ENCODE measurements around the gene PDSS2.
A peak's percentile ranks its signal among the peaks of the same experiment; 100 is the strongest.

The PDSS2 gene

DNA sequence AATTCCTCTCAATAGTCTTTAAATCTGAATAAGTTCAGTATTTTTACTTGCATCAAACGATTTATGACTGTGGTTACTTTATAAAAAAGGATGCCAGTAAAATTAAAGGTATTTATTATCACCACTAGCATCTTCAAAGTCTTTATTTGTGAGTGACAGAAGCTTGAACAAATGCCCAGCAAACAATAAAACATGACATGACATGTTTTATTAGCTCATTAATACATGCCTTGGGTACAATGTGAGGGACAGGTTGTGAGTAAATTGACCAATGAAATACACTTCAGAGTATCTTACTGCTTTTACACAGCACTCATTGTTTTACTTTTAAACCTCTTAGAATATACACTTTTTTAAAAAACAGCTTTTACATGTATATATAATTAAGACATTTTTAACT, 230.6 kb downstream of the PDSS2 start:
- no peak overlapping the region for H3K27ac Mint-ChIP-seq
- H3K27me3 Mint-ChIP-seq (ENCODE audit: low read depth, poor library complexity) = no peaks in the 10 kb centered on the region
- no peaks in the 10 kb centered on the region for H3K9me3 Mint-ChIP-seq
- TF ChIP-seq CTCF (IDR thresholded peaks at IDR 0.05) = no peak
- DNase-seq = no peak
- peaks cover 10% of the 10 kb centered on the region for H3K36me3 Mint-ChIP-seq (ENCODE audit: low read depth)
- H3K4me3 Mint-ChIP-seq = no peak overlapping the region
- peaks cover 12% of the 10 kb centered on the region for H3K4me1 Mint-ChIP-seq

DNA sequence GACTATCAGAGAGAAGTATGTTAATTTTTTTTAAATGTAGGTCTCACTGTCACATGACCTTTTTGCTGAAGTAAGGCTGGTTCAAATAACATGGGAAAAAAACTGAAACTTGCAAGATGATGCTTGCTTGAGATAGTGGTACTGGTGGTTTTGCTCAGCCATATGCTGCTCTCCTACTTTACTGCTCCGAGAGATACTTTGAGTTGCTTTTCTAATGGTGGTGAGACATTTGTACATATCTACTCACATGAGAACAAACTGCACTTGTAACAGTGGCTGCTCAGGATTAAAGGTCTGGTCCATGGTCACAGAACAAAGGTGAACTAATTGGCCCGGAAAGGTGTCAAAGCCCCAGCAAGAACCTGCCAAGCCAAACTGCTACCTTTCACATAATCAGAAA, 237.8 kb downstream of the PDSS2 start:
- no peak for DNase-seq
- Mint-ChIP-seq H3K9me3 (no peaks in the 10 kb centered on the region), H3K4me1 (peaks cover 24% of the 10 kb centered on the region), H3K4me3 (no peak overlapping the region), H3K27ac (no peak overlapping the region), H3K36me3 (ENCODE audit: low read depth) (peaks cover 5% of the 10 kb centered on the region), H3K27me3 (ENCODE audit: low read depth, poor library complexity) (no peaks in the 10 kb centered on the region)
- TF ChIP-seq CTCF (IDR thresholded peaks at IDR 0.05) = no peak

- Mint-ChIP-seq H3K27ac (no peak overlapping the region), H3K4me1 (peaks cover 22% of the 10 kb centered on the region), H3K27me3 (ENCODE audit: low read depth, poor library complexity) (no peaks in the 10 kb centered on the region), H3K36me3 (ENCODE audit: low read depth) (no peaks in the 10 kb centered on the region), H3K4me3 (no peak overlapping the region), H3K9me3 (no peaks in the 10 kb centered on the region)
- DNase-seq = no peak
- TF ChIP-seq CTCF (IDR thresholded peaks at IDR 0.05) = no peak
Measured at GRCh38 chr6:107219851-107220250, 239.5 kb downstream of the PDSS2 start.

GRCh38 chr6:107218142-107218541, 241.2 kb downstream of the PDSS2 start:
- Mint-ChIP-seq H3K4me1 (peaks cover 17% of the 10 kb centered on the region), H3K36me3 (ENCODE audit: low read depth) (no peaks in the 10 kb centered on the region), H3K4me3 (no peak overlapping the region), H3K27me3 (ENCODE audit: low read depth, poor library complexity) (no peaks in the 10 kb centered on the region), H3K27ac (no peak overlapping the region), H3K9me3 (no peaks in the 10 kb centered on the region)
- no peak for DNase-seq
- TF ChIP-seq CTCF (IDR thresholded peaks at IDR 0.05) = no peak

DNA sequence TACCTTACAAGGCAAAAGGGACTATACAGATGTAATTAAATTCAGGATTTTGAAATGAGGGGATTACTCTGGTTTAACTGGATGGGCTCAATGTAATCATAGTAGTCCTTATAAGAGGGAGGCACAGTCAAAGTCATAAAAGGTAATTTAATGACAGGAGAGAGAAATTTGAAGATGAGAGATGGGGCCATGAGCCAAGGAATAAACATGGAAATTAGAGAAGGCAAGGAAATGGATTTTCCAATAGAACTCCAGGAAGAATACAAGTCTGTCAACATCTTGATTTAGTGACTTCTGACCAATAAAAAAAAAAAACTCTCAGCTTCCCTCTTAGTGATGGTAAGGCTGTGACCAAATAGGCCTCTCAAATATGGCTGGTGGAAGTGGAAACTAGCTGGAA, 242.1 kb downstream of the PDSS2 start:
- Mint-ChIP-seq H3K36me3 (ENCODE audit: low read depth) (no peaks in the 10 kb centered on the region), H3K27me3 (ENCODE audit: low read depth, poor library complexity) (no peaks in the 10 kb centered on the region), H3K4me1 (peaks cover 17% of the 10 kb centered on the region), H3K4me3 (no peak overlapping the region), H3K27ac (peak overlapping the region; percentile 26), H3K9me3 (no peaks in the 10 kb centered on the region)
- no peak for TF ChIP-seq CTCF (IDR thresholded peaks at IDR 0.05)
- no peak for DNase-seq

- Mint-ChIP-seq H3K36me3 (ENCODE audit: low read depth) (no peaks in the 10 kb centered on the region), H3K9me3 (no peaks in the 10 kb centered on the region), H3K27me3 (ENCODE audit: low read depth, poor library complexity) (no peaks in the 10 kb centered on the region), H3K4me1 (peaks cover 17% of the 10 kb centered on the region), H3K27ac (no peak overlapping the region), H3K4me3 (no peak overlapping the region)
- DNase-seq = no peak
- TF ChIP-seq CTCF (IDR thresholded peaks at IDR 0.05) = no peak
Measured at GRCh38 chr6:107216197-107216933, 243.0 kb downstream of the PDSS2 start.
